K562 (cell line): ENCODE measurements around the gene TLX2. TPM values are rescaled to one million over a fixed set of nuclear protein-coding genes. Genes with fewer than 3 reads are reported as not detected.

Experiments used
- CGGBP1 ChIP-seq: fragments of 250-450 bp; sonication (Bioruptor Pico); IDR thresholded peaks from 2 replicates; pipeline ENCODE4 v1.9.0; 2021; ENCODE audit warnings: mild to moderate bottlenecking
- CUX1 ChIP-seq: fragments of 200-800 bp; sonication (Bioruptor generic); IDR thresholded peaks from 2 replicates; pipeline ENCODE4 v1.6.1; 2016; ENCODE audit warnings: missing genetic modification characterization, missing compliant biosample characterization
- HDAC8 ChIP-seq: fragments of 450-650 bp; IDR thresholded peaks from 2 replicates; pipeline ENCODE4 v1.6.1; 2016; ENCODE audit warnings: mild to moderate bottlenecking, missing genetic modification characterization, moderate library complexity, missing compliant biosample characterization
- HES1 ChIP-seq: fragments of 450-650 bp; IDR thresholded peaks from 2 replicates; pipeline ENCODE4 v1.6.1; 2016; ENCODE audit warnings: low read depth, mild to moderate bottlenecking, moderate library complexity
- JUN ChIP-seq, 2 experiments: sonication (generic) in 1 of 2; formaldehyde crosslinking in 1 of 2; IDR thresholded peaks; 2 replicates each; pipeline versions ENCODE4 v1.6.1 to v1.8.0; 2012 to 2022; ENCODE audit warnings: borderline replicate concordance in 2 of 2, mild to moderate bottlenecking in 2 of 2, improper control_type of control experiment in 1 of 2, low read depth in 1 of 2, low read length in 1 of 2, missing genetic modification reagents in 1 of 2
- KAT8 ChIP-seq: fragments of 450-650 bp; IDR thresholded peaks from 2 replicates; pipeline ENCODE4 v1.6.1; 2016; ENCODE audit warnings: low read depth, mild to moderate bottlenecking
- LEF1 ChIP-seq: fragments of 450-650 bp; IDR thresholded peaks from 2 replicates; pipeline ENCODE4 v1.6.1; 2016; ENCODE audit warnings: mild to moderate bottlenecking
- MCM5 ChIP-seq: fragments of 450-650 bp; IDR thresholded peaks from 2 replicates; pipeline ENCODE4 v1.6.1; 2016; ENCODE audit warnings: low read depth
- NELFE ChIP-seq: IDR thresholded peaks from 2 replicates; pipeline ENCODE4 v1.6.1; 2011; ENCODE audit warnings: mild to moderate bottlenecking; ENCODE audit not compliant: insufficient read depth, insufficient read length
- NEUROD1 ChIP-seq: fragments of 150-350 bp; IDR thresholded peaks from 2 replicates; pipeline ENCODE4 v1.6.1; 2014; ENCODE audit warnings: borderline replicate concordance, low read length, low read depth; ENCODE audit not compliant: partially characterized antibody
- POLR2A ChIP-seq: fragments of 450-650 bp; conservative IDR thresholded peaks from 2 replicates; pipeline ENCODE4 v1.6.1; 2016
- POLR2H ChIP-seq: IDR thresholded peaks from 2 replicates; pipeline ENCODE4 v1.6.1; 2016; ENCODE audit warnings: missing genetic modification characterization, low read depth, mild to moderate bottlenecking, control low read depth, missing compliant biosample characterization, moderate library complexity
- RBM15 ChIP-seq: fragments of 200-400 bp; formaldehyde crosslinking; IDR thresholded peaks from 2 replicates; pipeline ENCODE4 v1.6.1; 2018; ENCODE audit warnings: mild to moderate bottlenecking, low read length, moderate library complexity; ENCODE audit not compliant: insufficient read depth
- RFX7 ChIP-seq: fragments of 250-450 bp; sonication (Bioruptor Pico); IDR thresholded peaks from 2 replicates; pipeline ENCODE4 v1.5.1; 2021; ENCODE audit warnings: mild to moderate bottlenecking
- RHOXF2B ChIP-seq: fragments of 250-450 bp; sonication (Bioruptor Pico); conservative IDR thresholded peaks from 2 replicates; pipeline ENCODE4 v1.5.1; 2021
- SMAD1 ChIP-seq: fragments of 150-350 bp; IDR thresholded peaks from 2 replicates; pipeline ENCODE4 v1.6.1; 2014; ENCODE audit warnings: low read length, low read depth; ENCODE audit not compliant: partially characterized antibody
- TBP ChIP-seq: optimal IDR thresholded peaks from 2 replicates; pipeline ENCODE3; 2011; ENCODE audit warnings: low read depth, low read length, improper control_type of control experiment
- XRCC3 ChIP-seq: fragments of 450-650 bp; IDR thresholded peaks from 2 replicates; pipeline ENCODE4 v1.6.1; 2017; ENCODE audit warnings: mild to moderate bottlenecking, moderate library complexity
- XRCC4 ChIP-seq: IDR thresholded peaks from one replicate; pipeline ENCODE4 v1.6.1; 2011; ENCODE audit not compliant: insufficient read depth, insufficient read length; ENCODE audit errors: extremely low read depth
- ZFX ChIP-seq: sonication (generic); formaldehyde crosslinking; IDR thresholded peaks from 2 replicates; pipeline ENCODE4 v1.8.0; 2022; ENCODE audit warnings: mild to moderate bottlenecking, missing genetic modification reagents, moderate library complexity
- ZNF140 ChIP-seq: fragments of 250-450 bp; sonication (Bioruptor Pico); IDR thresholded peaks from 2 replicates; pipeline ENCODE4 v1.8.0; 2021; ENCODE audit warnings: moderate library complexity, mild to moderate bottlenecking, inconsistent platforms
- ZNF184 ChIP-seq: sonication (generic); formaldehyde crosslinking; IDR thresholded peaks from 2 replicates; pipeline ENCODE4 v1.5.0; 2020; ENCODE audit warnings: missing genetic modification reagents
- ZNF668 ChIP-seq: fragments of 250-450 bp; sonication (Bioruptor Pico); IDR thresholded peaks from 2 replicates; pipeline ENCODE4 v1.8.0; 2022; ENCODE audit warnings: mild to moderate bottlenecking, inconsistent platforms
- ZNF695 ChIP-seq: fragments of 450-650 bp; formaldehyde crosslinking; IDR thresholded peaks from 2 replicates; pipeline ENCODE4 v1.4.0; 2020; ENCODE audit warnings: mild to moderate bottlenecking, moderate library complexity
- polyA plus RNA-seq, 8 experiments: library from polyadenylated mRNA; depleted of rRNA in 4 of 8; stranded (reverse) in 5 of 8; unstranded in 3 of 8; fragments of >200 nt; fragmentation: Nextera tagmentation in 2 of 8; fragmentation: Illumina TruSeq in 1 of 8; extraction: Ambion mirVana in 2 of 8; extraction: Trizol in 1 of 8; gene quantifications; 2 replicates each; pipeline versions ENCODE4 v1.2.1 to v1.2.3, GENCODE V29; 2011 to 2014; ENCODE audit warnings: inconsistent platforms in 1 of 8, missing spikeins in 1 of 8
- total RNA-seq, 7 experiments: library from RNA; depleted of rRNA in 6 of 7; stranded (reverse); fragments of >200 nt in 6 of 7; fragmentation: Illumina TruSeq in 2 of 7; extraction: Trizol in 2 of 7; gene quantifications; 2 replicates each; pipeline versions ENCODE4 v1.2.1 to v1.2.3, GENCODE V29; 2011 to 2021; ENCODE audit warnings: low replicate concordance in 1 of 7

Gene TLX2
- total and polyA plus RNA-seq, 9 of the 15 experiments (the other 6 are each of a cell fraction or from before 2014, with no cell fraction given): not detected

GRCh38 chr2:74472086-74472944, 41.9 kb upstream of the TLX2 start, which contains the start of gene MRPL53 (continued):
- TF ChIP-seq NELFE: no peak
- no peak for TF ChIP-seq ZNF140 (CRISPR knock-in tag)
- TF ChIP-seq ZFX (CRISPR knock-in tag): peak; percentile 91
- TF ChIP-seq LEF1: no peak
- TF ChIP-seq POLR2A: peak; percentile 95
- TF ChIP-seq NEUROD1: peak; percentile 48
- peak; percentile 24; the same call in 1 of the 2 replicates for TF ChIP-seq HDAC8 (tag)
- no peak for TF ChIP-seq ZNF695
- TF ChIP-seq JUN (IDR thresholded peaks at IDR 0.05; ENCODE audit: borderline replicate concordance, low read depth, low read length): no peak
- TF ChIP-seq JUN (CRISPR knock-in tag; IDR thresholded peaks at IDR 0.05; ENCODE audit: borderline replicate concordance): no peak
- no peak; the same call in 1 of the 2 replicates for TF ChIP-seq KAT8
- no peak for TF ChIP-seq CUX1 (CRISPR knock-in tag)
- peak; percentile 61 for TF ChIP-seq SMAD1
- TF ChIP-seq MCM5: no peak
- TF ChIP-seq CGGBP1: no peak
- TF ChIP-seq ZNF668 (CRISPR knock-in tag): no peak
- TF ChIP-seq XRCC4: no peak
- 0 out of 2 replicates have a peak, but pooled peaks have one; percentile 50 for TF ChIP-seq RFX7 (CRISPR knock-in tag)
- TF ChIP-seq RBM15: no peak
- peak; percentile 77 for TF ChIP-seq RHOXF2B (CRISPR knock-in tag)
- peak; percentile 73 for TF ChIP-seq TBP
- TF ChIP-seq ZNF184 (CRISPR knock-in tag): no peak
- no peak for TF ChIP-seq XRCC3
- TF ChIP-seq POLR2H (tag): peak; percentile 95
- peak; percentile 7; the same call in 1 of the 2 replicates for TF ChIP-seq HES1
